IMR-90 (cell line): ENCODE measurements around the gene GPR107. TPM values are rescaled to one million over a fixed set of nuclear protein-coding genes. Genes with fewer than 3 reads are reported as not detected.

Source experiments
- ATAC-seq: fragments of 200-7000 bp; cut with Tn5 transposase; 2 replicates; pipeline ENCODE4 v1.9.1; 2020; ENCODE audit warnings: low read depth, mild to moderate bottlenecking, moderate library complexity
- BruUV-seq: library from RNA; stranded (reverse); fragments of 400-500 nt; replicated peaks from 2 replicates; lab custom pipeline; 2021; lab: Mats Ljungman, UMichigan
- CTCF ChIA-PET: fragments of 300-600 bp; formaldehyde crosslinking; extraction: SDS; loops from one replicate; lab custom pipeline; 2021; ENCODE audit warnings: antibody characterized with exemption; lab: Yijun Ruan, JAX
- POLR2A ChIA-PET: fragments of 300-600 bp; sonication (Branson Sonifier 250); formaldehyde crosslinking; loops from one replicate; lab custom pipeline; 2022; ENCODE audit warnings: antibody characterized with exemption; ENCODE audit not compliant: unreplicated experiment; lab: Charles Lee
- DNase-seq: peaks from one replicate; pipeline ENCODE4 v3.0.0; 2013
- H2AFZ ChIP-seq: replicated peaks from 2 replicates; pipeline ENCODE3; 2013; ENCODE audit warnings: low read length, mild to moderate bottlenecking; ENCODE audit not compliant: poor library complexity
- H2AK5ac ChIP-seq: 2 replicates; pipeline ENCODE4 v1.6.1; 2013; ENCODE audit warnings: low read depth, low read length, inconsistent platforms
- H2AK9ac ChIP-seq: replicated peaks from 2 replicates; pipeline ENCODE3; 2013; ENCODE audit warnings: mild to moderate bottlenecking, low read depth, low read length, moderate library complexity; ENCODE audit not compliant: poor library complexity
- H2BK120ac ChIP-seq: 2 replicates; pipeline ENCODE4 v1.6.1; 2013; ENCODE audit warnings: low read depth, low read length, inconsistent platforms
- H2BK15ac ChIP-seq: 3 replicates; pipeline ENCODE4 v1.6.1; 2013; ENCODE audit warnings: low read depth, low read length, inconsistent platforms
- H2BK20ac ChIP-seq: 2 replicates; pipeline ENCODE4 v1.6.1; 2013; ENCODE audit warnings: low read depth, mild to moderate bottlenecking, inconsistent platforms, low read length, moderate library complexity
- H2BK5ac ChIP-seq: 2 replicates; pipeline ENCODE4 v1.6.1; 2013; ENCODE audit warnings: mild to moderate bottlenecking, low read depth, low read length, inconsistent platforms; ENCODE audit not compliant: poor library complexity, severe bottlenecking
- H3K14ac ChIP-seq: replicated peaks from 2 replicates; pipeline ENCODE4 v1.6.1; 2013; ENCODE audit warnings: low read depth, low read length, inconsistent platforms
- H3K18ac ChIP-seq: 2 replicates; pipeline ENCODE4 v1.6.1; 2013; ENCODE audit warnings: low read depth, low read length, control low read depth
- H3K23ac ChIP-seq: 2 replicates; pipeline ENCODE4 v1.6.1; 2013; ENCODE audit warnings: low read depth, low read length, inconsistent platforms
- H3K27ac ChIP-seq: 2 replicates; pipeline ENCODE4 v1.5.1; 2013; ENCODE audit warnings: mild to moderate bottlenecking, control low read depth, low read length; ENCODE audit not compliant: insufficient read depth
- H3K27me3 ChIP-seq: 2 replicates; pipeline ENCODE4 v1.6.1; 2013; ENCODE audit warnings: low read length; ENCODE audit not compliant: control insufficient read depth, insufficient read depth
- H3K36me3 ChIP-seq: 2 replicates; pipeline ENCODE4 v1.6.1; 2013; ENCODE audit warnings: low read length, mixed read lengths; ENCODE audit not compliant: control insufficient read depth, insufficient read depth
- H3K4ac ChIP-seq: 2 replicates; pipeline ENCODE4 v1.6.1; 2013; ENCODE audit warnings: low read depth, low read length, inconsistent platforms
- H3K4me1 ChIP-seq: 2 replicates; pipeline ENCODE4 v1.6.1; 2013; ENCODE audit warnings: low read length, mixed read lengths; ENCODE audit not compliant: control insufficient read depth, insufficient read depth
- H3K4me2 ChIP-seq: 2 replicates; pipeline ENCODE4 v1.6.1; 2013; ENCODE audit warnings: low read depth, mild to moderate bottlenecking, control low read depth, low read length, moderate library complexity
- H3K4me3 ChIP-seq: 2 replicates; pipeline ENCODE4 v1.5.1; 2013; ENCODE audit warnings: low read depth, mild to moderate bottlenecking, control low read depth, low read length, moderate library complexity; ENCODE audit not compliant: insufficient read depth
- H3K56ac ChIP-seq: 2 replicates; pipeline ENCODE4 v1.6.1; 2013; ENCODE audit warnings: low read length, inconsistent platforms; ENCODE audit not compliant: insufficient read depth; ENCODE audit errors: extremely low read depth
- H3K79me1 ChIP-seq, 2 experiments: 2 replicates each; pipeline ENCODE4 v1.6.1; 2013; ENCODE audit warnings: low read length in 2 of 2, inconsistent platforms in 1 of 2, low read depth in 1 of 2
- H3K9ac ChIP-seq: 2 replicates; pipeline ENCODE4 v1.6.1; 2013; ENCODE audit warnings: low read depth, low read length, control low read depth
- H3K9me1 ChIP-seq: 2 replicates; pipeline ENCODE4 v1.6.1; 2013; ENCODE audit warnings: low read length, inconsistent platforms; ENCODE audit not compliant: insufficient read depth
- H3K9me3 ChIP-seq: 2 replicates; pipeline ENCODE4 v1.6.1; 2013; ENCODE audit warnings: low read length; ENCODE audit not compliant: control insufficient read depth, insufficient read depth
- H4K20me1 ChIP-seq: 2 replicates; pipeline ENCODE4 v1.6.1; 2013; ENCODE audit warnings: low read length, inconsistent platforms; ENCODE audit not compliant: insufficient read depth
- H4K5ac ChIP-seq: 2 replicates; pipeline ENCODE4 v1.6.1; 2013; ENCODE audit warnings: mild to moderate bottlenecking, low read depth, low read length, control low read depth
- H4K8ac ChIP-seq, 2 experiments: 2 replicates each; pipeline ENCODE4 v1.6.1; 2013; ENCODE audit warnings: low read depth in 2 of 2, low read length in 2 of 2, control low read depth in 1 of 2, inconsistent platforms in 1 of 2
- H4K91ac ChIP-seq: 2 replicates; pipeline ENCODE4 v1.6.1; 2013; ENCODE audit warnings: low read depth, low read length, inconsistent platforms; ENCODE audit not compliant: insufficient read depth
- WGBS, 2 experiments: methylation state at CpG; one replicate each; pipeline versions ENCODE4 v1.1.5 to v1.1.7; 2013; ENCODE audit warnings: missing lambda C conversion rate in 2 of 2; ENCODE audit not compliant: insufficient read length in 1 of 2; ENCODE audit errors: extremely low coverage in 2 of 2; 5-methylcytosine and 5-hydroxymethylcytosine counted together
- dilution Hi-C: fragments of 300-500 bp; cut with HindIII; formaldehyde crosslinking; loops from one replicate; pipeline ENCODE4 v1.14.3; 2018; ENCODE audit warnings: low sequenced_read_pairs; ENCODE audit not compliant: unreplicated experiment
- in situ Hi-C: fragments of 300-500 bp; cut with MboI; formaldehyde crosslinking; loops from 3 replicates; pipeline ENCODE4 v1.14.3; 2019; ENCODE audit warnings: low sequenced_read_pairs, inconsistent platforms, mixed read lengths
- intact Hi-C: fragments of 100-400 bp; cut with micrococcal nuclease; formaldehyde crosslinking; loops from 2 replicates; pipeline ENCODE4 v1.10.0; 2022
- polyA plus RNA-seq, 3 experiments: library from polyadenylated mRNA; depleted of rRNA; stranded (reverse); fragments of >200 nt; gene quantifications; 2 replicates each; pipeline ENCODE4 v1.2.3, GENCODE V29; 2012; ENCODE audit warnings: low replicate concordance in 1 of 3
- total RNA-seq: library from RNA; depleted of rRNA; stranded (reverse); fragments of >200 nt; gene quantifications from 2 replicates; pipeline ENCODE4 v1.2.3, GENCODE V29; 2012
- TF ChIP-seq, protein P1 (sequence below): conservative IDR thresholded peaks from 2 replicates; pipeline ENCODE4 v1.5.1; 2012; ENCODE audit warnings: mild to moderate bottlenecking, low read depth, low read length, improper control_type of control experiment
- TF ChIP-seq, protein P2 (sequence below): fragments of 150-350 bp; IDR thresholded peaks from 2 replicates; pipeline ENCODE4 v1.6.1; 2016; ENCODE audit warnings: low read depth, mild to moderate bottlenecking, low read length, moderate library complexity, borderline replicate concordance

GPR107 gene
- total and polyA plus RNA-seq, 2 of the 4 experiments (the other 2 are of a cell fraction), result 16.7 to 21.6 TPM

DNA sequence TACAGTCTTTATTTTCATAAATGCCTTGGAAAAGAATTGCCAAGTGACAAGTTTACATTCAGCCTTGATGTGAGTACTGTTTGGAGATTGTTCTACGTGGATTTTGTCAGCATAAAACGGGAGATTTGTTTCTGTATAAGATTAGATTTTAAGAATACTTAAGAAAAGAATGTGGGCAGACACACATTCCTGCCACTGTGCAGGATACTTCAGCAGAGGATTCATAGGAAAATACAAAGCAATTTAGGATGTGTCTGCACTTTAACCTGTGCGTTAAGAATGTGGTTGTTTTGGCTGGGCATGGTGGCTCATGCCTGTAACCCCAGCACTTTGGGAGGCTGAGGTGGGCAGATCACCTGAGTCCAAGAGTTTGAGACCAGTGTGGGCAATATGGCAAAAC is 37.2 kb downstream of the GPR107 start:
- no peak overlapping the region for H3K4me2 ChIP-seq

More for the DNA sequence above, 37.2 kb downstream of the GPR107 start:
- no peak overlapping the region for H2AK5ac ChIP-seq
- H3K27ac ChIP-seq, result no peak overlapping the region
- ATAC-seq (peak; percentile 57), DNase-seq (peak; percentile 6)
- H2BK20ac ChIP-seq, result no peak overlapping the region
- no peak overlapping the region for H2BK120ac ChIP-seq
- H3K79me1 ChIP-seq, result peaks cover 5 to 21% of the 10 kb centered on the region in 2 experiments; a peak in 3 of 4 replicates
- H4K5ac ChIP-seq, result no peak overlapping the region
- H4K91ac ChIP-seq, result no peak overlapping the region
- H2AFZ ChIP-seq, result no peak overlapping the region
- H4K20me1 ChIP-seq, result no peaks in the 10 kb centered on the region
- H3K18ac ChIP-seq, result no peak overlapping the region
- no peak overlapping the region for H3K23ac ChIP-seq
- POLR2A ChIA-PET, result no interaction called here
- WGBS, 2 experiments, result no CpG with 5 or more reads among the region's 3 CpGs
- in situ Hi-C loops (no loop called here), dilution Hi-C loops (no loop called here), intact Hi-C loops (no loop called here)
- no peak overlapping the region for H3K4ac ChIP-seq
- H3K4me3 ChIP-seq, result no peak overlapping the region
- H2BK15ac ChIP-seq, result no peak overlapping the region
- H3K9me1 ChIP-seq, result peaks cover 5% of the 10 kb centered on the region; the same call in 1 of the 2 replicates
- no TSS peak for BruUV-seq
- no peak overlapping the region for H4K8ac ChIP-seq
- no peaks in the 10 kb centered on the region for H3K27me3 ChIP-seq
- no peaks in the 10 kb centered on the region for H3K9me3 ChIP-seq
- no peak overlapping the region for H2BK5ac ChIP-seq
- H3K9ac ChIP-seq, result no peak overlapping the region
- no peak overlapping the region for H3K14ac ChIP-seq
- H2AK9ac ChIP-seq, result no peak overlapping the region
- TF ChIP-seq, protein P1, sequence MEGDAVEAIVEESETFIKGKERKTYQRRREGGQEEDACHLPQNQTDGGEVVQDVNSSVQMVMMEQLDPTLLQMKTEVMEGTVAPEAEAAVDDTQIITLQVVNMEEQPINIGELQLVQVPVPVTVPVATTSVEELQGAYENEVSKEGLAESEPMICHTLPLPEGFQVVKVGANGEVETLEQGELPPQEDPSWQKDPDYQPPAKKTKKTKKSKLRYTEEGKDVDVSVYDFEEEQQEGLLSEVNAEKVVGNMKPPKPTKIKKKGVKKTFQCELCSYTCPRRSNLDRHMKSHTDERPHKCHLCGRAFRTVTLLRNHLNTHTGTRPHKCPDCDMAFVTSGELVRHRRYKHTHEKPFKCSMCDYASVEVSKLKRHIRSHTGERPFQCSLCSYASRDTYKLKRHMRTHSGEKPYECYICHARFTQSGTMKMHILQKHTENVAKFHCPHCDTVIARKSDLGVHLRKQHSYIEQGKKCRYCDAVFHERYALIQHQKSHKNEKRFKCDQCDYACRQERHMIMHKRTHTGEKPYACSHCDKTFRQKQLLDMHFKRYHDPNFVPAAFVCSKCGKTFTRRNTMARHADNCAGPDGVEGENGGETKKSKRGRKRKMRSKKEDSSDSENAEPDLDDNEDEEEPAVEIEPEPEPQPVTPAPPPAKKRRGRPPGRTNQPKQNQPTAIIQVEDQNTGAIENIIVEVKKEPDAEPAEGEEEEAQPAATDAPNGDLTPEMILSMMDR, result peak; percentile 32
- TF ChIP-seq, protein P2, sequence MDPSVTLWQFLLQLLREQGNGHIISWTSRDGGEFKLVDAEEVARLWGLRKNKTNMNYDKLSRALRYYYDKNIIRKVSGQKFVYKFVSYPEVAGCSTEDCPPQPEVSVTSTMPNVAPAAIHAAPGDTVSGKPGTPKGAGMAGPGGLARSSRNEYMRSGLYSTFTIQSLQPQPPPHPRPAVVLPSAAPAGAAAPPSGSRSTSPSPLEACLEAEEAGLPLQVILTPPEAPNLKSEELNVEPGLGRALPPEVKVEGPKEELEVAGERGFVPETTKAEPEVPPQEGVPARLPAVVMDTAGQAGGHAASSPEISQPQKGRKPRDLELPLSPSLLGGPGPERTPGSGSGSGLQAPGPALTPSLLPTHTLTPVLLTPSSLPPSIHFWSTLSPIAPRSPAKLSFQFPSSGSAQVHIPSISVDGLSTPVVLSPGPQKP, result no peak
- peaks cover 49% of the 10 kb centered on the region for H3K36me3 ChIP-seq
- H3K4me1 ChIP-seq, result no peaks in the 10 kb centered on the region
- CTCF ChIA-PET, result no interaction called here
- H3K56ac ChIP-seq, result no peak overlapping the region
